Measurements from ENCODE around the gene ATP13A3. TPM values are rescaled to one million over a fixed set of nuclear protein-coding genes. Genes with fewer than 3 reads are reported as not detected.
"Not testable (repeated sequence)": the region's sequence is repeated elsewhere in the genome, so short reads cannot be mapped to it uniquely, and the experiment has no call there.

The ATP13A3 gene
- total and polyA plus RNA-seq, 11 donors: 26.6 to 237 (median 105) TPM

- Histone ChIP-seq H3K9me3 (peaks cover 0 to 10% (median 0%) of the 10 kb centered on the region in 12 donors), H3K27ac (no peak overlapping the region), H3K4me1 (peaks cover 0 to 26% (median 10%) of the 10 kb centered on the region in 12 donors), H3K36me3 (no peaks in the 10 kb centered on the region), H3K4me3 (no peak overlapping the region), H3K27me3 (no peaks in the 10 kb centered on the region)
- intact Hi-C loops (cut with DNase I): no loop called here
- no peak for DNase-seq
- TF ChIP-seq POLR2A (IDR thresholded peaks at IDR 0.05): no peak
- no peak for TF ChIP-seq CTCF (IDR thresholded peaks at IDR 0.05)
- ATAC-seq: no peak
Measured at GRCh38 chr3:194500198-194500597, 13.4 kb upstream of the ATP13A3 start.

GRCh38 chr3:194499516-194499915 lies 12.7 kb upstream of the ATP13A3 start:
- H3K27ac ChIP-seq; H3K9me3 ChIP-seq; ATAC-seq; H3K36me3 ChIP-seq; intact Hi-C loops (cut with DNase I); DNase-seq; H3K4me3 ChIP-seq; H3K27me3 ChIP-seq: not testable (repeated sequence)
- peaks cover 0 to 32% (median 13%) of the 10 kb centered on the region in 12 donors for H3K4me1 ChIP-seq
- WGBS, 4 donors: 81 to 93% (median 91%) methylated on average over 6 of the region's 6 CpGs

GRCh38 chr3:194497799-194498575 lies 11.2 kb upstream of the ATP13A3 start:
- Histone ChIP-seq H3K4me1 (peaks cover 0 to 45% (median 14%) of the 10 kb centered on the region in 12 donors), H3K27ac (peak overlapping the region in 3 of 12 donors; percentile 21 to 33 (median 23)), H3K9me3 (peaks cover 0 to 10% (median 0%) of the 10 kb centered on the region in 12 donors), H3K4me3 (no peak overlapping the region), H3K36me3 (no peaks in the 10 kb centered on the region), H3K27me3 (no peaks in the 10 kb centered on the region)
- peak in 2 of 5 donors; percentile 39 to 52 for DNase-seq
- ATAC-seq: peak in 3 of 4 donors; percentile 69 to 87 (median 77)
- WGBS, 4 donors: 54 to 81% (median 78%) methylated on average over 8 of the region's 8 CpGs
- intact Hi-C loops (cut with DNase I): no loop called here
- no peak for TF ChIP-seq POLR2A (IDR thresholded peaks at IDR 0.05)

GRCh38 chr3:194496217-194496919 lies 9.6 kb upstream of the ATP13A3 start:
- intact Hi-C loops (cut with DNase I): no loop called here
- Histone ChIP-seq H3K4me3 (no peak overlapping the region), H3K4me1 (peaks cover 0 to 45% (median 14%) of the 10 kb centered on the region in 12 donors), H3K27ac (peak overlapping the region in 2 of 12 donors; percentile 1 to 8), H3K27me3 (no peaks in the 10 kb centered on the region), H3K36me3 (no peaks in the 10 kb centered on the region), H3K9me3 (no peaks in the 10 kb centered on the region)
- DNase-seq (no peak), ATAC-seq (no peak)
- TF ChIP-seq CTCF (IDR thresholded peaks at IDR 0.05) (no peak), POLR2A (IDR thresholded peaks at IDR 0.05) (no peak)
- 68 to 82% (median 74%) methylated on average over 7 of the region's 7 CpGs for WGBS, 4 donors

GRCh38 chr3:194494951-194495374 lies 8.2 kb upstream of the ATP13A3 start:
- peak in 1 of 5 donors; percentile 43 for DNase-seq
- no peaks in the 10 kb centered on the region for H3K36me3 ChIP-seq
- peak; percentile 24 to 81 (median 58) for ATAC-seq
- intact Hi-C loops (cut with DNase I): no loop called here
- no peaks in the 10 kb centered on the region for H3K9me3 ChIP-seq
- H3K4me1 ChIP-seq: peaks cover 0 to 55% (median 14%) of the 10 kb centered on the region in 12 donors
- 54 to 64% (median 59%) methylated on average over 5 of the region's 5 CpGs for WGBS, 4 donors
- no peak overlapping the region for H3K4me3 ChIP-seq
- peak overlapping the region in 4 of 12 donors; percentile 37 to 71 (median 49) for H3K27ac ChIP-seq
- H3K27me3 ChIP-seq: no peaks in the 10 kb centered on the region
- TF ChIP-seq CTCF (IDR thresholded peaks at IDR 0.05) (no peak), POLR2A (IDR thresholded peaks at IDR 0.05) (peak in 1 of 2 donors; percentile 8)

- Histone ChIP-seq H3K27ac (peak overlapping the region in 4 of 12 donors; percentile 37 to 71 (median 49)), H3K4me1 (peaks cover 0 to 62% (median 14%) of the 10 kb centered on the region in 12 donors)
- H3K4me3 ChIP-seq; H3K9me3 ChIP-seq; ATAC-seq; intact Hi-C loops (cut with DNase I); DNase-seq; H3K27me3 ChIP-seq; H3K36me3 ChIP-seq: not testable (repeated sequence)
- 89 to 92% (median 91%) methylated on average over 10 of the region's 10 CpGs for WGBS, 4 donors
Measured at GRCh38 chr3:194493995-194494927, 7.5 kb upstream of the ATP13A3 start.

Measured in heart left ventricle (tissue), 16 donors.